Fibroblast of lung (primary cell): ENCODE measurements around the gene DGCR8. TPM values are rescaled to one million over a fixed set of nuclear protein-coding genes. Genes with fewer than 3 reads are reported as not detected.

Experiments used
- DNase-seq, 2 donors: peaks; one replicate each; pipeline versions ENCODE4 v3.0.0 to v3.0.0-alpha.2; 2010; ENCODE audit warnings: low read depth in 2 of 2
- H2AFZ ChIP-seq: 2 replicates; pipeline ENCODE4 v1.5.1; 2012; ENCODE audit warnings: low read length, control low read depth, inconsistent platforms
- H3K27ac ChIP-seq: 2 replicates; pipeline ENCODE4 v1.5.1; 2011; ENCODE audit warnings: low read length, control low read depth; ENCODE audit not compliant: insufficient read depth
- H3K27me3 ChIP-seq: 2 replicates; pipeline ENCODE4 v1.5.1; 2011; ENCODE audit warnings: mild to moderate bottlenecking, low read length; ENCODE audit not compliant: control insufficient read depth, insufficient read depth
- H3K36me3 ChIP-seq: 2 replicates; pipeline ENCODE4 v1.5.1; 2011; ENCODE audit warnings: low read length; ENCODE audit not compliant: control insufficient read depth, insufficient read depth
- H3K4me1 ChIP-seq: 2 replicates; pipeline ENCODE4 v1.5.1; 2011; ENCODE audit warnings: low read length; ENCODE audit not compliant: control insufficient read depth, insufficient read depth; ENCODE audit errors: extremely low read depth
- H3K4me2 ChIP-seq: 2 replicates; pipeline ENCODE4 v1.5.1; 2011; ENCODE audit warnings: low read length, control low read depth; ENCODE audit not compliant: insufficient read depth; ENCODE audit errors: extremely low read depth
- H3K4me3 ChIP-seq, 4 experiments: fragments of 200-600 bp in 1 of 4; sonication (generic) in 1 of 4; replicated peaks in 1 of 4; 2 replicates each; pipeline ENCODE4 v1.5.1; 2011 to 2016; ENCODE audit warnings: low read length in 4 of 4, low read depth in 3 of 4, mild to moderate bottlenecking in 3 of 4, control low read depth in 2 of 4, inconsistent platforms in 1 of 4, mixed read lengths in 1 of 4; ENCODE audit not compliant: insufficient read depth in 1 of 4; ENCODE audit errors: control extremely low read depth in 1 of 4
- H3K79me2 ChIP-seq: 2 replicates; pipeline ENCODE4 v1.5.1; 2012; ENCODE audit warnings: mild to moderate bottlenecking, low read length, inconsistent platforms; ENCODE audit not compliant: control insufficient read depth, insufficient read depth
- H3K9ac ChIP-seq: 2 replicates; pipeline ENCODE4 v1.5.1; 2011; ENCODE audit warnings: mild to moderate bottlenecking, low read length, control low read depth; ENCODE audit not compliant: insufficient read depth
- H3K9me3 ChIP-seq: 2 replicates; pipeline ENCODE4 v1.5.1; 2012; ENCODE audit warnings: low read depth, low read length; ENCODE audit not compliant: control insufficient read depth, insufficient read depth
- H4K20me1 ChIP-seq: 2 replicates; pipeline ENCODE4 v1.5.1; 2011; ENCODE audit warnings: low read length; ENCODE audit not compliant: control insufficient read depth, insufficient read depth; ENCODE audit errors: extremely low read depth
- EZH2 ChIP-seq: IDR thresholded peaks from 2 replicates; pipeline ENCODE4 v1.5.1; 2012; ENCODE audit warnings: low read length, control low read depth, mild to moderate bottlenecking; ENCODE audit errors: missing control alignments
- polyA plus RNA-seq, 2 donors: library from polyadenylated mRNA; depleted of rRNA in 1 of 2; stranded (reverse) in 1 of 2; unstranded in 1 of 2; fragments of >200 nt; gene quantifications; 2 replicates each; pipeline ENCODE4 v1.2.1, GENCODE V29; 2011 to 2012; ENCODE audit warnings: missing spikeins in 1 of 2
- total RNA-seq: library from RNA; depleted of rRNA; stranded (reverse); fragments of >200 nt; gene quantifications from 2 replicates; pipeline ENCODE4 v1.2.1, GENCODE V29; 2014
- TF ChIP-seq, protein P1 (sequence below), 2 donors: IDR thresholded peaks in 1 of 2; conservative IDR thresholded peaks in 1 of 2; 1 replicate in 1 of 2; 2 replicates in 1 of 2; pipeline ENCODE4 v1.5.1; 2011 to 2012; ENCODE audit warnings: low read length in 2 of 2, control low read depth in 1 of 2, inconsistent platforms in 1 of 2, low read depth in 1 of 2, mild to moderate bottlenecking in 1 of 2

The DGCR8 gene
- total and polyA plus RNA-seq, 2 donors (not counting 1 experiment from before 2014, with no cell fraction given) = 18.8 to 21.3 TPM

DNA sequence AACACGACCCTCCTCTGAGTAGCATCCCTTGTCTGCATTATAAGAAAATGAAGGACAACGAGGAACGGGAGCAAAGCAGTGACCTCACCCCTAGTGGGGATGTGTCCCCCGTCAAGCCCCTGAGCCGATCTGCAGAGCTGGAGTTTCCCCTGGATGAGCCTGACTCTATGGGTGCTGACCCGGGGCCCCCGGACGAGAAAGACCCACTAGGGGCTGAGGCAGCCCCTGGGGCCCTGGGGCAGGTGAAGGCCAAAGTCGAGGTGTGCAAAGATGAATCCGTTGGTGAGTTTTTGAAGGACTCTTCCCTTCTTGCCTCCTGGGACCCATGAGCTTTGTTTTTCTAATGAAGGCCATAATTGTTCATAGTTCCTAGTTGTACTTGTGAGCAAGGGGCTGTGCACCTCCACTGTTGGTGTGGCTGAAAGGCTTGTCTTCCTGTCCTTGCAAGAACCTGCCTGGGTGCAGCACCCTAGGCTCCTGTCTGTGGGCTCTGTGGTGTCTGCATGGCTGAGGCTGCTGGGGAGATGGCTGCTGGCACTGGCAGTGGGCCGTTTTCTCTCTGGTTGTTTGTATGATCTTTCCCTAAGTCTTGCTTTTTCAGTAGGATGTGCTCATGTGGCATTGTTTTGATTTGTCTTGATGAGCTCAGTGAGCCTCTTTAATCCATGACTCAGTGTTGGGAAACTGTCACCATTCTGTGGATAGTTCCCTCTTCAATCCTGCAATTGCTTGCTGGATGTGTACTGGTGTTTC, 10.1 kb downstream of the DGCR8 start:
- no peak for DNase-seq
- no peaks in the 10 kb centered on the region for H4K20me1 ChIP-seq
- H3K9me3 ChIP-seq = no peaks in the 10 kb centered on the region
- no peak overlapping the region for H2AFZ ChIP-seq
- peaks cover 45% of the 10 kb centered on the region for H3K36me3 ChIP-seq
- H3K9ac ChIP-seq = no peak overlapping the region
- H3K27ac ChIP-seq = no peak overlapping the region
- H3K4me3 ChIP-seq = no peak overlapping the region
- no peak overlapping the region for H3K4me2 ChIP-seq
- H3K27me3 ChIP-seq = no peaks in the 10 kb centered on the region
- H3K4me1 ChIP-seq = no peaks in the 10 kb centered on the region
- TF ChIP-seq, protein P1, sequence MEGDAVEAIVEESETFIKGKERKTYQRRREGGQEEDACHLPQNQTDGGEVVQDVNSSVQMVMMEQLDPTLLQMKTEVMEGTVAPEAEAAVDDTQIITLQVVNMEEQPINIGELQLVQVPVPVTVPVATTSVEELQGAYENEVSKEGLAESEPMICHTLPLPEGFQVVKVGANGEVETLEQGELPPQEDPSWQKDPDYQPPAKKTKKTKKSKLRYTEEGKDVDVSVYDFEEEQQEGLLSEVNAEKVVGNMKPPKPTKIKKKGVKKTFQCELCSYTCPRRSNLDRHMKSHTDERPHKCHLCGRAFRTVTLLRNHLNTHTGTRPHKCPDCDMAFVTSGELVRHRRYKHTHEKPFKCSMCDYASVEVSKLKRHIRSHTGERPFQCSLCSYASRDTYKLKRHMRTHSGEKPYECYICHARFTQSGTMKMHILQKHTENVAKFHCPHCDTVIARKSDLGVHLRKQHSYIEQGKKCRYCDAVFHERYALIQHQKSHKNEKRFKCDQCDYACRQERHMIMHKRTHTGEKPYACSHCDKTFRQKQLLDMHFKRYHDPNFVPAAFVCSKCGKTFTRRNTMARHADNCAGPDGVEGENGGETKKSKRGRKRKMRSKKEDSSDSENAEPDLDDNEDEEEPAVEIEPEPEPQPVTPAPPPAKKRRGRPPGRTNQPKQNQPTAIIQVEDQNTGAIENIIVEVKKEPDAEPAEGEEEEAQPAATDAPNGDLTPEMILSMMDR (conservative IDR thresholded peaks at IDR 0.05 in 1 of 2, IDR thresholded peaks at IDR 0.05 in 1 of 2; ENCODE audit: low read depth in 1 of 2, low read length in 2 of 2) = no peak
- TF ChIP-seq EZH2 = no peak
- peaks cover 45% of the 10 kb centered on the region for H3K79me2 ChIP-seq

DNA sequence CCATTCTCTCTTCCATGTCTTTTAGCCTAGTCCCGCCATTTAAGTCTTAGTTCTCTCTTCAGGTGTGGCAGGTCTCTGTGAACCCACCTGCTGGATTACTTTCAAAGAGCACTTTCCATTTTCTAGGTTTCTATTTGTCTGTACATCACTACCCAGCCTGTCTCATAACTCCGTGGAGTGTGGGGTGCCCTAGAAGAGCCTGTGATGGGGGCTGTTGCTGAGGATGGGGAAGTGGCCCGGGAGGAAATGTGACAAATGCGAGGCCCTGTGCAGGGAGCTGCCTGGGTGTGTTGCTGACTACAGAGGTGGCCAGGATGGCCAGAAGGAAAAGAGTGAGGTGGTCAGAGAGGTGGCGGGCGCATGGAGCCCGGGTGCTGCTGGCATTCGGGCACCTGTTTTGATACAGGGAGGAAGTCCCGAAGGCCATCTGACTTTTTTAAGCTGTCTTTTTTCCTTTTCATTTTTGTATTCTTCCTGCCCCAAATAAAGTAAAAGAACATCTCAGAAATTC, 10.7 kb downstream of the DGCR8 start:
- Histone ChIP-seq H3K9ac (no peak overlapping the region), H3K27me3 (no peaks in the 10 kb centered on the region), H2AFZ (no peak overlapping the region), H3K4me2 (no peak overlapping the region), H3K4me3 (no peak overlapping the region), H3K36me3 (peaks cover 45% of the 10 kb centered on the region), H3K4me1 (no peaks in the 10 kb centered on the region), H3K9me3 (no peaks in the 10 kb centered on the region), H4K20me1 (no peaks in the 10 kb centered on the region), H3K79me2 (peaks cover 43% of the 10 kb centered on the region), H3K27ac (no peak overlapping the region)
- TF ChIP-seq, protein P1 (conservative IDR thresholded peaks at IDR 0.05 in 1 of 2, IDR thresholded peaks at IDR 0.05 in 1 of 2; ENCODE audit: low read depth in 1 of 2, low read length in 2 of 2) = no peak
- no peak for TF ChIP-seq EZH2
- no peak for DNase-seq

DNA sequence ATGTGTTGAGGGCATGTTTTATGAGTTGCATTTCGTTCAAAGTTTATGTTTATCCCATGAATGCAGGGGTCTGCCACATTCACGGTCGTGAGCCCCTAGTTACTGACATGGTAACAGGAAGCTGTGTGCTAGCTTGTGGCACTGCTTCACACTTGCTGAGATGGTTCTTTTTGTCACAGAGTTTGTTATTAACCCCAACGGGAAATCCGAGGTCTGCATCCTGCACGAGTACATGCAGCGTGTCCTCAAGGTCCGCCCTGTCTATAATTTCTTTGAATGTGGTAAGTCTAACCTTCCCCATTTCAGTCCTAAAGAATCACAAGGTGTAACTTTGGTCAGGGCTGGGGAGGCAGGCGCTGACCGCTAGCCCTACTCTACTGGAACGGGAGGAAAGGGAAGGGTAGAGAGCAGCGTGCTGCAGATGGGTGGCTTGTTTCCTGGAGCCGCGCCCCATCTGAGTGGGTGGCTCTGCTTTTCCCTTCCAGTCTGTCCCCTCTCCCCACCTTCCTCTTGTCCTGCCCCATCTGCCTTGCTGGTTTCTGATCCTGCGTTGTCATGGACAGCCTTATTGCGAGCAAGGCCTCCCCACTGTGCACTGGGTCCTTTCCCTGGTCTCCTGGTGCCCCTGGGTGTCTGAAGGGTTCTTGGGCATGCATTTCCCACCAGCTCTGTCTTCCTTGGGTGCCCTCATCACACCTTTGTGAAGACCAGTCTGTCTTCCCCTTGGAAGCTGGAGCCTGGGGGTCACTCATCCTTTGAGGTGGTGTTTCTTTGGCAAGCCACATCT, 11.8 kb downstream of the DGCR8 start:
- H3K4me1 ChIP-seq = no peaks in the 10 kb centered on the region
- H4K20me1 ChIP-seq = no peaks in the 10 kb centered on the region
- TF ChIP-seq, protein P1 (conservative IDR thresholded peaks at IDR 0.05 in 1 of 2, IDR thresholded peaks at IDR 0.05 in 1 of 2; ENCODE audit: low read depth in 1 of 2, low read length in 2 of 2) = no peak
- no peak for TF ChIP-seq EZH2
- no peak overlapping the region for H3K9ac ChIP-seq
- DNase-seq = no peak
- no peak overlapping the region for H3K4me2 ChIP-seq
- no peak overlapping the region for H2AFZ ChIP-seq
- no peaks in the 10 kb centered on the region for H3K9me3 ChIP-seq
- H3K27ac ChIP-seq = no peak overlapping the region
- H3K4me3 ChIP-seq = no peak overlapping the region
- peaks cover 36% of the 10 kb centered on the region for H3K79me2 ChIP-seq
- H3K36me3 ChIP-seq = peaks cover 38% of the 10 kb centered on the region
- H3K27me3 ChIP-seq = no peaks in the 10 kb centered on the region
